ENCODE measurements around the gene STOX2.
"Not testable (repeated sequence)": the region's sequence is repeated elsewhere in the genome, so short reads cannot be mapped to it uniquely, and the experiment has no call there.

Gene STOX2

GRCh38 chr4:183936047-183936446 lies 30.9 kb downstream of the STOX2 start:
- no peak for DNase-seq

DNA sequence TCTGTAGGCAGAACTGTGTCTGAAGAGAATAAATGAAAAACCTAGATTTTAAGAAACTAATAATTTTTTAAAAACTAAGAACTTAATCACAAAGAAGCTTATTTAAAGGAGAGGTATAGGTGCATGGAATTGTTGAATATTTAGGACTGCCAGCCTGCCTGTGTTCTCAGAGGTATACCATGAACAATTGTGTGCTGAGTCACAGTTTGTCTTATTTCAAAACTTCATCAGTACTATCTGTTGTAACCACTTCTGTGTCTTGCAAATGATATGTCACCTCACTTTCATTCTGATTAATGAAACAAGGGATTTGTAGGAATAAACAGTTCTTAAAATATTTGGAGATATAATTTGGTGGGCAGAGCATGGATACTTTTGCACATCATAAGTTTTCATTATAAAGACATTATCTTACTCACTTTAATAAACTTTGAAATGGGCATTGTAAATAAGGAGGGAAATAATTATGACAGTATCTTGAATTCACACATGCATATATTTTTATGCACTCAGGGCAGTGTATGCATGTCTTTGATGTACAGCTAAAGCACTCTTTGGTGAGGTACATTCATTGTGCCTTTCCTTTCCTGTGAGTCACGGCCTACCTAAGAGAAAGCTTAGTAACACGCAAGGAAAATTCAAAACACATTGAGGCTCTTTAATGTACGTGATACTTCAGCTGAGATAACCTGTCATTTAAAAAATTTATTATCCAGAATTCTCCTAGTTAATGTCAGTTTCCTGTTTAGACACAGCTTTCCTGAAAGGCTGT lies 31.7 kb downstream of the STOX2 start:
- no peak for DNase-seq

- no peak for DNase-seq
Measured at GRCh38 chr4:183940864-183941263, 35.8 kb downstream of the STOX2 start.

DNA sequence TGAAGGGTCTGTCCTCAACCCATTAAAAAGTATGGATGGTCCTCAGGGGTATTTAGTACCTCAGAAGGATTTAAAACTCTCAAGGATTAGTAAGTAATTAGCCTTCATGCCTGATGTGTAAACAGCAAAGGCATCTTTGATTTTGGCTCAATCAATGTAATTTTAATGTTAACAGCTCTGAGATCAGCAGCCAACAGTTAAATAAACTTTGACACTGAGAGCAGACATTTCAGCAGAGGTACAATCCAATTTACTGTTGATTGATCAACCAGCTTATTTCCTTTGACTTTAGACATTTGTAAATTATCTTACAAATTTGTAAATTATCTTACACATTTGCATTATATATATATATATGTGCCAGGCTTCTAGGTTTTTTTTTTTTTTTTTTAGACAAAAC lies 36.9 kb downstream of the STOX2 start:
- DNase-seq = no peak

- DNase-seq = no peak
Measured at GRCh38 chr4:183945741-183946140, 40.6 kb downstream of the STOX2 start.

GRCh38 chr4:183950536-183950935 lies 45.4 kb downstream of the STOX2 start:
- no peak for DNase-seq

DNA sequence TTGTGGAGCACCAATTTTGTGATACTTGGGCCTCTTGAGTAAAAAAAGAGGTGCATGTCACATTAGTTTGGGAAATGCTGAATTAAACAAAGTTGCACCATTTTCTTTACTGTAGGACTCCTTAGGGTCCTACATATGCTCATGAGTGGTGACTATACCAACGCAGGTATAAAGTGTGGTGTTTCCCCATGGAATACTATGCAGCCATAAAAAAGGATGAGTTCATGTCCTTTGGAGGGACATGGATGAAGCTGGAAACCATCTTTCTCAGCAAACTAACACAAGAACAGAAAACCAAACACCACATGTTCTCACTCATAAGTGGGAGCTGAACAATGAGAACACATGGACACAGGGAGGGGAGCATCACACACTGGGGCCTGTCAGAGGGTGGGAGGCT lies 47.5 kb downstream of the STOX2 start:
- not testable (repeated sequence) for DNase-seq

- DNase-seq = no peak
Measured at GRCh38 chr4:183959319-183960045, 54.4 kb downstream of the STOX2 start.

- DNase-seq = no peak
Measured at GRCh38 chr4:183960046-183960420, 54.9 kb downstream of the STOX2 start.

DNA sequence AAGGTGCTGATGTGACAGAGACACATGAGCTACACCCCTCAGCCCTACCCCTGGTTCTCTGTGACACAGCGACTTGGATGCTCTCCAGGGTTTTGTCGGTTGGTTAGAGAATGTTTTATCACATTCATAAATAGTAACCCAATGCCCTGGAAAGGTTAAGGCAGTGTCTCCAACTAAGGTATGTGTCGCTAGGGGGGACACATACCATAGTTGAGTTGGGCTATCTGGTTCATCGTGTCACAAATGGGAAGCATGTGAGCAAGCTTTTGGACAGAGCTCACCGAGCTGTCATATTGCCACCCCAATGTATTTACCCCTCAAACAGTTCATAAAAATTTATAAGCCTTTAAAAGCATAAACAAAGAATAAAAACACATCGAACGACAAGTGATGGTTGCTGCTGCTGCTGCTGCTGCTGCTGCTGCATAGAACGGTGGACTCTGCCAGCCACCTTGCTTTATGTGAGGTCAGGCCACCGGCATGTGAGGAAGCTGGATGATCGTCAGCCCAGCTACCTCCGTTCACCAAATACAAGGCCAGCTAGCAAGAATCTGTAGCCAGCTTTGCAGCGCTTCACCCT lies 55.9 kb downstream of the STOX2 start:
- no peak for DNase-seq

DNA sequence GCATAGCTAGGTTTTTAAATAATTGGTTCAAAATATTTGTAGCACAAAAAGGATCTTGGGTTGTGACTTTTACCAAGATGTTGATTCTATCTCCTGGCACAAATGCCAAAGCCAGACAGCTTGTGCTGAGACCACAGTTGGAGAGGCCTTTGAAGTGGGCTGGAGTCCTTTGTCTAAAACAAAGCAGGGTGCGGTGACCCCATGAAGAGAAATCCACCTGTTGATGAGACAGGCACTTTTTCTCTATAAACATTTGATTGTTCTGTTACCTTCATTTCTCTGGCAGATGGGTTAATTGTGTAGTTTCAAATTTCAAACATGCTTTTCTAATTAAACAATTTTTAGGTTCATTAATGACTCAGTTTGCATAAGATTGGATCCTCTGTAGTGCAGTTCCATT lies 56.7 kb downstream of the STOX2 start:
- no peak for DNase-seq

- no peak for DNase-seq
Measured at GRCh38 chr4:183962419-183962818, 57.3 kb downstream of the STOX2 start.

DNA sequence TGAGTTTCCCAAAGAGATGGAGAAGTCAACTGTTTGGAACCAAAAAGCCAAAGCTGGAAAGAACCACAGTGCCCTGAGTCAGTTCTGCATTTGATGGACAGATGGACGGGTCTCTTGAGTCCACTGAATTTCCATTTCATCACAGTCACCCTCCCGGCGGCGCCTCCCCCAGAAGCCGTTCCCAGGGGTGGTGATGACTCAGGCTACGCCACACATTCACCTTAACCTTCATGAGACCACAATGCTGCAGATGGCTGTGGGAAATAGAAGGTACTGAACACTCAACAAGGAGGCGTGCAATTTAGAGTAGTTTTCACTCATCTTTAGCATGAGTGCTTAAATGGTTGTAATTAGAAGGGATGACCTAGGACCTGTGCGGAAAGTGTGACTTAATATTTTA lies 61.3 kb downstream of the STOX2 start:
- DNase-seq = no peak

- DNase-seq = no peak
Measured at GRCh38 chr4:183967266-183967665, 62.2 kb downstream of the STOX2 start.

DNA sequence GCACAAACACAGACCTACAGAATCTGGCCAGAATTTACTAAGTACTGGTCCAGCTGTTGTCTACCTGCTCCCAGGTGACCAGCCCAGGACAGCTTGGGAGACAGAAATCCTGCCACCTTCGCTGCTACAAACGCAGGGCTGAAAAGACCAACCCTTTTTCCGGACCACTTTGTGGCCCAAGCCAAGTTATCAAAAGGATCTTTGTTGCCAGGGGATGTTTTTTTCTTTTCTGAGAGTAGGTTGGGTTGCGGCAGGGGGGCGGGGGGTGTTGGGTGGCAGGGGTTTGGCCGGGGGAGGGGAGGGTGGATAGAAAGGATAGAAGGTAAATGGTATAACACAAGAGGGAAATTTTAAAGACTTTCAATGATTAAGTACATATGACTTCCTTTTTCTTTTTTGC lies 63.4 kb downstream of the STOX2 start:
- no peak for DNase-seq

GRCh38 chr4:183968931-183969330 lies 63.8 kb downstream of the STOX2 start:
- DNase-seq = no peak

- DNase-seq = no peak
Measured at GRCh38 chr4:183969596-183969995, 64.5 kb downstream of the STOX2 start.

GRCh38 chr4:183971929-183972490 lies 66.9 kb downstream of the STOX2 start:
- no peak for DNase-seq

- no peak for DNase-seq
Measured at GRCh38 chr4:183977707-183978106, 72.6 kb downstream of the STOX2 start.

- no peak for DNase-seq
Measured at GRCh38 chr4:183984566-183984965, 79.5 kb downstream of the STOX2 start.

DNA sequence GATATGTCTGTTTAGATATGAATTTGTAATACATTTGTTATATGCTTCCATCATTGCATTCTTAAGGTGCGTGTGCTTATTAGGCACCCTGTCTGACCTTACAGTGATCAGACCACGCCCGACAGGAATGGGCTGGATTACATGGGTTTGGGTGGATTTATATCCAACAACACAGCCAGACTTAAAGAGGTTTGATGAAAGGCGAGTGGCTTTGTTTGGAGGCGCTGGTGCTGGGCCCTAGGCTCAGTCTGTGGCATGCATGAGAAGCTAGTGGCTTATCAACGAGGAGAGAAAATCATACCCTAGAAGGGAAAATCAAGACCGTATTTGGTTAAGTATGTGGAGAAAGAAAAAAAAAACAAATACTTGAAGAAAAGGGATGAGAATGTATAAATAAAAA lies 80.7 kb downstream of the STOX2 start:
- no peak for DNase-seq

GRCh38 chr4:183986291-183986970 lies 81.3 kb downstream of the STOX2 start:
- DNase-seq = no peak
